HG02678 (cell line): ENCODE data around the gene CA10.

ENCODE experiments used
- ATAC-seq: cut with Tn5 transposase; IDR thresholded peaks from one replicate; pipeline ENCODE4 v1.9.1; 2021; ENCODE audit warnings: mild to moderate bottlenecking, moderate library complexity; ENCODE audit not compliant: unreplicated experiment

CA10 gene

GRCh38 chr17:51890710-51891109 is 267.8 kb downstream of the CA10 start:
- no peak for ATAC-seq

GRCh38 chr17:51888816-51889215 is 269.7 kb downstream of the CA10 start:
- no peak for ATAC-seq

- ATAC-seq, result no peak
Observed at GRCh38 chr17:51876986-51877385, 281.5 kb downstream of the CA10 start.

- no peak for ATAC-seq
Observed at GRCh38 chr17:51873302-51873701, 285.2 kb downstream of the CA10 start.

- no peak for ATAC-seq
Observed at GRCh38 chr17:51869387-51869786, 289.1 kb downstream of the CA10 start.

- ATAC-seq, result no peak
Observed at GRCh38 chr17:51860954-51861561, 297.5 kb downstream of the CA10 start.

- no peak for ATAC-seq
Observed at GRCh38 chr17:51857052-51857597, 301.4 kb downstream of the CA10 start.

- ATAC-seq, result no peak
Observed at GRCh38 chr17:51855806-51856205, 302.7 kb downstream of the CA10 start.

- ATAC-seq, result no peak
Observed at GRCh38 chr17:51853857-51854256, 304.7 kb downstream of the CA10 start.

- no peak for ATAC-seq
Observed at GRCh38 chr17:51852603-51853002, 305.9 kb downstream of the CA10 start.

- no peak for ATAC-seq
Observed at GRCh38 chr17:51850201-51850600, 308.3 kb downstream of the CA10 start.

GRCh38 chr17:51848451-51848850 is 310.1 kb downstream of the CA10 start:
- ATAC-seq, result no peak

- no peak for ATAC-seq
Observed at GRCh38 chr17:51846566-51846965, 311.9 kb downstream of the CA10 start.

GRCh38 chr17:51845776-51846175 is 312.7 kb downstream of the CA10 start:
- ATAC-seq, result no peak

- ATAC-seq, result no peak
Observed at GRCh38 chr17:51842763-51843162, 315.8 kb downstream of the CA10 start.

- no peak for ATAC-seq
Observed at GRCh38 chr17:51841669-51842068, 316.8 kb downstream of the CA10 start.

GRCh38 chr17:51840688-51841087 is 317.8 kb downstream of the CA10 start:
- no peak for ATAC-seq

GRCh38 chr17:51833620-51834019 is 324.9 kb downstream of the CA10 start:
- ATAC-seq, result no peak

GRCh38 chr17:51833045-51833444 is 325.5 kb downstream of the CA10 start:
- no peak for ATAC-seq

- ATAC-seq, result no peak
Observed at GRCh38 chr17:51830886-51831285, 327.6 kb downstream of the CA10 start.

GRCh38 chr17:51830451-51830850 is 328.1 kb downstream of the CA10 start:
- no peak for ATAC-seq

- no peak for ATAC-seq
Observed at GRCh38 chr17:51828901-51829300, 329.6 kb downstream of the CA10 start.

- no peak for ATAC-seq
Observed at GRCh38 chr17:51827140-51827539, 331.4 kb downstream of the CA10 start.
